SK-N-SH (cell line): ENCODE data around the gene PPAT. TPM values are rescaled to one million over a fixed set of nuclear protein-coding genes. Genes with fewer than 3 reads are reported as not detected.

Experiments used
- CTCF ChIA-PET: fragments of 300-600, 350-600 bp; formaldehyde crosslinking; extraction: SDS; loops from one replicate; lab custom pipeline; 2021; lab: Yijun Ruan, JAX
- POLR2A ChIA-PET: fragments of 350-600 bp; sonication (Branson Sonifier 250); formaldehyde crosslinking; extraction: SDS; loops from one replicate; lab custom pipeline; 2020; ENCODE audit warnings: antibody characterized with exemption, inconsistent platforms; lab: Yijun Ruan, JAX
- DNase-seq: peaks from one replicate; pipeline ENCODE4 v3.0.0; 2012
- H2AFZ ChIP-seq: fragments of 200-600 bp; sonication (generic); 2 replicates; pipeline ENCODE4 v1.8.1; 2016; ENCODE audit warnings: antibody characterized with exemption, mild to moderate bottlenecking, low read depth
- H3F3A ChIP-seq: fragments of 200-600 bp; sonication (generic); replicated peaks from 2 replicates; pipeline ENCODE3; 2016; ENCODE audit warnings: antibody characterized with exemption, mild to moderate bottlenecking; ENCODE audit not compliant: insufficient read depth
- H3K27ac ChIP-seq, 2 experiments: fragments of 200-500 bp in 1 of 2; fragments of 200-600 bp in 1 of 2; sonication (Bioruptor generic) in 1 of 2; sonication (generic), shearing (Covaris generic) in 1 of 2; 2 replicates each; pipeline versions ENCODE4 v1.5.1 to v1.6.1; 2014 to 2016; ENCODE audit warnings: low read depth in 2 of 2, inconsistent platforms in 1 of 2, low read length in 1 of 2, mild to moderate bottlenecking in 1 of 2, mixed read lengths in 1 of 2
- H3K27me3 ChIP-seq: fragments of 200-600 bp; sonication (generic), shearing (Covaris generic); 2 replicates; pipeline ENCODE4 v1.6.1; 2016; ENCODE audit warnings: mixed run types; ENCODE audit not compliant: insufficient read depth
- H3K36me3 ChIP-seq, 2 experiments: fragments of 200-500 bp in 1 of 2; fragments of 200-600 bp in 1 of 2; sonication (Bioruptor generic) in 1 of 2; sonication (generic) in 1 of 2; replicated peaks in 1 of 2; 2 replicates each; pipeline versions ENCODE3 to v1.5.1; 2014 to 2016; ENCODE audit warnings: low read length in 1 of 2, mild to moderate bottlenecking in 1 of 2; ENCODE audit not compliant: insufficient read depth in 2 of 2, control insufficient read depth in 1 of 2
- H3K4me1 ChIP-seq, 2 experiments: fragments of 200-500 bp in 1 of 2; fragments of 200-600 bp in 1 of 2; sonication (Bioruptor generic) in 1 of 2; sonication (generic), shearing (Covaris generic) in 1 of 2; 2 replicates each; pipeline versions ENCODE4 v1.5.1 to v1.6.1; 2014 to 2016; ENCODE audit warnings: low read depth in 1 of 2, low read length in 1 of 2, mixed run types in 1 of 2; ENCODE audit not compliant: insufficient read depth in 2 of 2, control insufficient read depth in 1 of 2
- H3K4me2 ChIP-seq: fragments of 200-600 bp; sonication (generic), shearing (Covaris generic); 2 replicates; pipeline ENCODE4 v1.6.1; 2017; ENCODE audit warnings: mixed run types
- H3K4me3 ChIP-seq, 2 experiments: fragments of 200-500 bp in 1 of 2; fragments of 200-600 bp in 1 of 2; sonication (Bioruptor generic) in 1 of 2; sonication (generic), shearing (Covaris generic) in 1 of 2; 2 replicates each; pipeline versions ENCODE4 v1.5.1 to v1.8.1; 2014 to 2016; ENCODE audit warnings: low read depth in 2 of 2, inconsistent platforms in 1 of 2, low read length in 1 of 2, mild to moderate bottlenecking in 1 of 2, mixed read lengths in 1 of 2, moderate library complexity in 1 of 2
- H3K79me2 ChIP-seq: fragments of 200-600 bp; sonication (generic); 2 replicates; pipeline ENCODE4 v1.8.1; 2017; ENCODE audit warnings: mild to moderate bottlenecking; ENCODE audit not compliant: insufficient read depth
- H3K9ac ChIP-seq: fragments of 200-600 bp; sonication (generic); 2 replicates; pipeline ENCODE4 v1.6.1; 2017; ENCODE audit warnings: mixed run types
- H3K9me2 ChIP-seq: fragments of 200-600 bp; sonication (generic); 2 replicates; pipeline ENCODE4 v1.6.1; 2017; ENCODE audit warnings: mixed run types
- H3K9me3 ChIP-seq: fragments of 200-600 bp; sonication (generic); 2 replicates; pipeline ENCODE4 v1.6.1; 2017; ENCODE audit warnings: mixed run types, mild to moderate bottlenecking, moderate library complexity
- H4K20me1 ChIP-seq: fragments of 200-600 bp; sonication (generic); 2 replicates; pipeline ENCODE4 v1.6.1; 2017; ENCODE audit warnings: mild to moderate bottlenecking, mixed run types; ENCODE audit not compliant: insufficient read depth
- CHD2 ChIP-seq: fragments of 150-350 bp; IDR thresholded peaks from 2 replicates; pipeline ENCODE4 v1.6.1; 2018; ENCODE audit warnings: low read length; ENCODE audit not compliant: partially characterized antibody
- ELF1 ChIP-seq: IDR thresholded peaks from 2 replicates; pipeline ENCODE4 v1.4.0; 2012
- EP300 ChIP-seq, 2 experiments: IDR thresholded peaks; 2 replicates each; pipeline versions ENCODE4 v1.4.0 to v1.6.1; 2012; ENCODE audit warnings: borderline replicate concordance in 1 of 2, low read depth in 1 of 2, low read length in 1 of 2
- EZH2phosphoT487 ChIP-seq: fragments of 200-600 bp; sonication (generic); IDR thresholded peaks from 2 replicates; pipeline ENCODE4 v1.6.1; 2017; ENCODE audit warnings: low read depth, mixed run types, mild to moderate bottlenecking, antibody characterized with exemption, moderate library complexity, borderline replicate concordance
- FOSL2 ChIP-seq: IDR thresholded peaks from 2 replicates; pipeline ENCODE4 v1.4.0; 2012; ENCODE audit warnings: low read depth, mild to moderate bottlenecking, moderate library complexity, borderline replicate concordance
- FOXM1 ChIP-seq: IDR thresholded peaks from 2 replicates; pipeline ENCODE4 v1.4.0; 2012; ENCODE audit warnings: low read depth, mild to moderate bottlenecking
- GABPA ChIP-seq: IDR thresholded peaks from 2 replicates; pipeline ENCODE4 v1.4.0; 2012; ENCODE audit warnings: low read depth, mild to moderate bottlenecking
- GATA2 ChIP-seq: sonication (generic); formaldehyde crosslinking; IDR thresholded peaks from 2 replicates; pipeline ENCODE4 v1.5.0; 2020; ENCODE audit warnings: mild to moderate bottlenecking, missing genetic modification reagents
- IRF3 ChIP-seq: fragments of 150-350 bp; IDR thresholded peaks from 2 replicates; pipeline ENCODE4 v1.6.1; 2016; ENCODE audit warnings: mild to moderate bottlenecking, low read depth, low read length
- JUND ChIP-seq: IDR thresholded peaks from 2 replicates; pipeline ENCODE4 v1.4.0; 2012
- MAX ChIP-seq: IDR thresholded peaks from 2 replicates; pipeline ENCODE4 v1.4.0; 2012; ENCODE audit warnings: low read depth
- MXI1 ChIP-seq: IDR thresholded peaks from 2 replicates; pipeline ENCODE4 v1.6.1; 2012; ENCODE audit warnings: mild to moderate bottlenecking, low read depth, low read length, improper control_type of control experiment
- NFIC ChIP-seq: IDR thresholded peaks from 2 replicates; pipeline ENCODE4 v1.4.0; 2012; ENCODE audit warnings: borderline replicate concordance
- POLR2AphosphoS5 ChIP-seq: IDR thresholded peaks from 2 replicates; pipeline ENCODE4 v1.6.1; 2012; ENCODE audit warnings: low read depth, low read length
- RCOR1 ChIP-seq: fragments of 150-350 bp; IDR thresholded peaks from 2 replicates; pipeline ENCODE4 v1.6.1; 2017; ENCODE audit warnings: antibody characterized with exemption, low read length
- RXRA ChIP-seq: IDR thresholded peaks from 2 replicates; pipeline ENCODE4 v1.4.0; 2012; ENCODE audit warnings: low read depth, mild to moderate bottlenecking, borderline replicate concordance
- SIN3A ChIP-seq: IDR thresholded peaks from 2 replicates; pipeline ENCODE4 v1.6.1; 2012; ENCODE audit warnings: low read depth, mild to moderate bottlenecking, low read length, moderate library complexity, borderline replicate concordance
- SMC3 ChIP-seq: IDR thresholded peaks from 2 replicates; pipeline ENCODE4 v1.6.1; 2012; ENCODE audit warnings: low read depth, low read length, improper control_type of control experiment
- TAF1 ChIP-seq: IDR thresholded peaks from 2 replicates; pipeline ENCODE4 v1.6.1; 2012; ENCODE audit warnings: low read depth, mild to moderate bottlenecking, low read length, moderate library complexity, borderline replicate concordance
- USF1 ChIP-seq: IDR thresholded peaks from 2 replicates; pipeline ENCODE4 v1.4.0; 2012; ENCODE audit warnings: low read depth, borderline replicate concordance
- USF2 ChIP-seq: fragments of 150-350 bp; IDR thresholded peaks from 2 replicates; pipeline ENCODE4 v1.6.1; 2017; ENCODE audit warnings: antibody characterized with exemption, low read length, low read depth, borderline replicate concordance
- ZBTB33 ChIP-seq: IDR thresholded peaks from 2 replicates; pipeline ENCODE4 v1.4.0; 2012; ENCODE audit warnings: low read depth, borderline replicate concordance
- WGBS: methylation state at CpG from one replicate; pipeline ENCODE4 v1.1.6; 2017; ENCODE audit warnings: low lambda C conversion rate; 5-methylcytosine and 5-hydroxymethylcytosine counted together
- polyA plus RNA-seq, 3 experiments: library from polyadenylated mRNA; depleted of rRNA; stranded (reverse); fragments of >200 nt; gene quantifications; 2 replicates each; pipeline ENCODE4 v1.2.3, GENCODE V29; 2012

The PPAT gene
- polyA plus RNA-seq, 1 of the 3 experiments (the other 2 are of a cell fraction) = 7.4 TPM

GRCh38 chr4:56387023-56388001 lies 48.1 kb downstream of the PPAT start, which contains the start of gene AASDH:
Gene AASDH (minus strand): TSS chr4:56387491. CDS start chr4:56384299, 3,192 bp downstream.
- CTCF ChIA-PET = interaction anchor here (0.7 to 2.2 kb wide), 6 partner anchors 17 to 438 kb away, joined by 3 to 12 read pairs (median 4); partner anchors contain the start of genes CEP135, PAICS and PPAT
- Histone ChIP-seq H3K4me3 (peak within 1 kb of the TSS; percentile 90), H3K79me2 (peaks cover 47% of the 10 kb centered on the region), H3K4me1 (peaks cover 0 to 12% of the 10 kb centered on the region in 2 experiments; a peak in 3 of 4 replicates), H3K27ac (peak within 1 kb of the TSS; percentile 98), H3K9me2 (no peaks in the 10 kb centered on the region), H3K9ac (peak within 1 kb of the TSS; percentile 89), H3K4me2 (peak within 1 kb of the TSS; percentile 81), H2AFZ (peak within 1 kb of the TSS; percentile 88), H3K36me3 (peaks cover 1 to 16% of the 10 kb centered on the region in 2 experiments), H3K27me3 (no peaks in the 10 kb centered on the region), H3F3A (peaks cover 20% of the 10 kb centered on the region), H4K20me1 (no peaks in the 10 kb centered on the region), H3K9me3 (no peaks in the 10 kb centered on the region)
- POLR2A ChIA-PET = interaction anchor here (0.6 to 1.6 kb wide), 13 partner anchors 14 to 523 kb away, joined by 3 to 29 read pairs (median 4); partner anchors contain the start of genes CEP135, PAICS and PPAT
- under 1% methylated on average over 38 of the region's 57 CpGs for WGBS
- DNase-seq = peak; percentile 86
- TF ChIP-seq MXI1 = peak; percentile 96
- peak; percentile 79; the same call in 1 of the 2 replicates for TF ChIP-seq ZBTB33
- peak; percentile 84 for TF ChIP-seq SIN3A
- no peak for TF ChIP-seq IRF3
- no peak for TF ChIP-seq JUND
- 0 out of 2 replicates have a peak, but pooled peaks have one; percentile 34 for TF ChIP-seq RCOR1
- TF ChIP-seq TAF1 = peak; percentile 83
- no peak for TF ChIP-seq RXRA
- no peak for TF ChIP-seq USF2
- 0 out of 2 replicates have a peak, but pooled peaks have one; percentile 14 for TF ChIP-seq FOXM1
- TF ChIP-seq ELF1 = peak; percentile 62; the same call in 1 of the 2 replicates
- no peak; the same call in 1 of the 2 replicates for TF ChIP-seq USF1
- TF ChIP-seq GABPA = peak; percentile 46
- peak; percentile 91 for TF ChIP-seq POLR2AphosphoS5
- TF ChIP-seq EP300 (IDR thresholded peaks at IDR 0.05; ENCODE audit: borderline replicate concordance in 1 of 2, low read depth in 1 of 2, low read length in 1 of 2) = peak in 1 of 2 experiments; percentile 17; a peak in 1 of 4 replicates
- TF ChIP-seq FOSL2 = no peak
- TF ChIP-seq EZH2phosphoT487 = no peak
- no peak for TF ChIP-seq SMC3
- no peak; the same call in 1 of the 2 replicates for TF ChIP-seq NFIC
- no peak for TF ChIP-seq GATA2 (CRISPR knock-in tag)
- peak; percentile 64 for TF ChIP-seq CHD2
- peak; percentile 68 for TF ChIP-seq MAX
